HG02840 (cell line): ENCODE measurements around the gene RIPK3.

ENCODE experiments used
- ATAC-seq: cut with Tn5 transposase; IDR thresholded peaks from one replicate; pipeline ENCODE4 v1.9.1; 2021; ENCODE audit warnings: mild to moderate bottlenecking, moderate library complexity, moderate number of reproducible peaks; ENCODE audit not compliant: unreplicated experiment, low FRiP score

The RIPK3 gene

DNA sequence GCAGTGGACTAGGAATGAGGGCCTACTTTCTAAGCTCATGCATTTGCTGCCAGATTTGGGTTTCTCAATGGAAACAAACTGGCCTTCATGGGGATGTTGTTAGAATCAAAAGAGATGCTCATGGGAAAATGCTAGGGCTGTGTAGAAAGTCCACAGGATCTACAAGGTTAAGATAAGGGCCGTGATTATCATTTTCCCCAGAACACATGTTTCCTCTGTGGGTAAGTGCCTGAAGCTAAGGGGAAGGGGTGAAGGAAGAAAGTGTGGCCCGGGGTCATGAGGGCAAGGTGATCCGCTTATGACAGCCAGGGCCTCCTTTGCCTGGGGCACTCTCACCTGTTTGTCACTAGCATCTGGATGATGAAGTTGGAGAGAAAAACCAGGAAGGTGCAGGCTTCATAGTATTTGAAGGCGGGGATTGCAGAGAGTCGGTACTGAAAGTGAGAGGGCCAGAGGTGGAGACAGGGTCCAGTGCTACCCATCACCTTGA is 14.7 kb downstream of the RIPK3 start:
- ATAC-seq, result no peak

DNA sequence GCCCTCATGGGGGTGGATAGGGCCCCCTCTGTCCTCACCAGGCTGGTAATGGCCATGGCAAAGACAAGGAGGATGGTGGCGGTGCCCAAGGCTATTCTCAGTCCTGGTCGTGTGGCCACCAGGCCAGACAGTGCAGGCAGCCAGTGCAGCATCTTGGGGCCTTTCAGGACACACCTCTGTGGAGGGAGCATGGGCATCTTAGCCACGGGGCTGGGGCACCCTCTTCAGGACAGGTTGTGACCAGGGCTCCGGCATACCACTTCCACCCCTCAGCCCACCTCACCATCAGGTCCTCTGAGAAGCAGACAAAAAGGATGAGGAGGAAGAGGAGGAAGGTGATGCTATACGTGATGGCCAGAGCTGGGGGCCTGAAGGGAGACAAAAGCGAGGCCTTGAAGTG is 15.8 kb downstream of the RIPK3 start:
- no peak for ATAC-seq

DNA sequence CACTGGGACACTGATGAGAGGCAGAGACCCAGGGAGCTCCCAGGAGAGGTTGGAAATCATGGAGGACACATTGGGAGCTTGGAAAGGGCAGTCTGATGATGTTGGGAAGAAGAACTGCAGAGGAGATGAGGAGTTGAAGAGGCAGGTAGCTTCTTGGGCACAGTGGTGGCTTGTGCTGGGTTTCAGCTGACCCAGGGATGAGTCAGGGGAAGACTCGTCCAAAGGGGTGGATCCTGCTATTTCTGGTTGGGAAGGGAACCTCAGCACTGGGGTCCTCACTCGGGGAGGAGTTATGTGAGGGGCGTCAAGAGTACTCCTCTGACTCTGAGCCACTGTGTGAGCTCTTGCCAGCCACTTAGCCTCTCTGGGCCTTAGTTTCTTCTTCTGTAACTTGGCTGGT is 16.4 kb downstream of the RIPK3 start:
- ATAC-seq, result no peak

- ATAC-seq, result no peak
Observed at GRCh38 chr14:24322672-24323071, 17.1 kb downstream of the RIPK3 start.

GRCh38 chr14:24321212-24321975 is 18.4 kb downstream of the RIPK3 start:
- no peak for ATAC-seq

- no peak for ATAC-seq
Observed at GRCh38 chr14:24317141-24317928, 22.5 kb downstream of the RIPK3 start.

DNA sequence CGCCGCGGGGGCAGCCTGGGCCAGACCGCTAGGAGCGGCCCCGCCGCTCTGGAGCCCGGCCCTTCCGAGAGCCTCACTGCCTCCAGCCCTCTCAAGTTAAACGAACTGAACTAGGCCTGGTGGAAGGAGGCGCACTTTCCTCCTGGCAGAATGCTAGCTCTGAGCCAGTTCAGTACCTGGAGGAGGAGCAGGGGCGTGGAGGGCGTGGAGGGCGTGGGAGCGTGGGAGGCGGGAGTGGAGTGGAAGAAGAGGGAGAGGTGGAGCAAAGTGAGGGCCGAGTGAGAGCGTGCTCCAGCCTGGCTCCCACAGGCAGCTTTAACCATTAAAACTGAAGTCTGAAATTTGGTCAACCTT is 23.2 kb downstream of the RIPK3 start:
- no peak for ATAC-seq

- ATAC-seq, result no peak
Observed at GRCh38 chr14:24315807-24316596, 23.8 kb downstream of the RIPK3 start.

GRCh38 chr14:24315243-24315806 is 24.5 kb downstream of the RIPK3 start:
- no peak for ATAC-seq

GRCh38 chr14:24314377-24315193 is 25.2 kb downstream of the RIPK3 start:
- ATAC-seq, result no peak

DNA sequence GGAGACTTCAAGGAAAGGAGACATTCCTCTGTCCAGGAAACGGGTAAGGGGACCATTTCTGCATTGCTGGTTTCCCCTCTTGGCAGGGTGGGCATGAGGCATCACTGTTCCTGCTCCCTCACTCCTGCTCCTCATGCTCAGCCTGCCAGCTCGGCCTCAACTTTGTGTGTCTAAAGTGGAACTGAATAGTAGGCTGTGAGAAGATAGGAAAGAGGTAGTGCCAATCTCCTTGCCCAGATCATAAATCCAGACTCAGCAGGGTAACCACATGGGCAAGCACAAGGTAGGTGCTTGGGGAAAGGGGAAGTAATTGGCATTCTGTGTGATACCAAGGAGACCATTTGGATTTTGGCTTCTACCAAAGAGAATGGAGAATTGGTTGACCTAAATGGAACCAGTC is 25.9 kb downstream of the RIPK3 start:
- no peak for ATAC-seq

- ATAC-seq, result no peak
Observed at GRCh38 chr14:24312736-24313507, 26.9 kb downstream of the RIPK3 start.

- ATAC-seq, result no peak
Observed at GRCh38 chr14:24311837-24312615, 27.8 kb downstream of the RIPK3 start.

GRCh38 chr14:24310646-24311604 is 28.9 kb downstream of the RIPK3 start, which contains the start of gene LTB4R:
Gene LTB4R, plus strand, starts transcription at chr14:24311502. Its CDS starts 4,150 bp downstream, at chr14:24315652.
- peak; percentile 64 for ATAC-seq

- no peak for ATAC-seq
Observed at GRCh38 chr14:24310265-24310645, 29.5 kb downstream of the RIPK3 start.

GRCh38 chr14:24309538-24310264 is 30.1 kb downstream of the RIPK3 start, which contains the start of gene LTB4R2:
Gene LTB4R2, plus strand, starts transcription at chr14:24310140. Its CDS starts 525 bp downstream, at chr14:24310665.
- ATAC-seq, result no peak
